HFFc6 (cell line): Measurements from ENCODE around the gene CYBA. TPM values are rescaled to one million over a fixed set of nuclear protein-coding genes. Genes with fewer than 3 reads are reported as not detected.

ENCODE experiments used
- DNase-seq: peaks from one replicate; pipeline ENCODE4 v3.0.0-alpha.2; 2018
- H3K27ac Mint-ChIP-seq: 2 replicates; pipeline ENCODE4 v1.8.0; 2020; ENCODE audit warnings: mild to moderate bottlenecking, mixed read lengths
- H3K27me3 Mint-ChIP-seq: 2 replicates; pipeline ENCODE4 v1.8.0; 2021; ENCODE audit warnings: mild to moderate bottlenecking, moderate library complexity, mixed read lengths; ENCODE audit not compliant: insufficient read depth
- H3K36me3 Mint-ChIP-seq: 2 replicates; pipeline ENCODE4 v1.8.0; 2021; ENCODE audit warnings: low read depth, mixed read lengths
- H3K4me1 Mint-ChIP-seq: 2 replicates; pipeline ENCODE4 v1.8.0; 2020; ENCODE audit warnings: low read depth, mixed read lengths
- H3K4me3 Mint-ChIP-seq: 2 replicates; pipeline ENCODE4 v1.8.0; 2020; ENCODE audit warnings: mild to moderate bottlenecking, moderate library complexity, mixed read lengths
- H3K9me3 Mint-ChIP-seq: 2 replicates; pipeline ENCODE4 v1.8.0; 2020; ENCODE audit warnings: mild to moderate bottlenecking, mixed read lengths
- total RNA-seq, 6 experiments: library from RNA; stranded (reverse); fragmentation: NEBNext Ultra II Directional; extraction: Animal tissue kit (Norgen Biotek cat#: 25700); gene quantifications; 2 replicates in 1 of 6; 3 replicates in 5 of 6; pipeline ENCODE4 v1.2.3, GENCODE V29; 2021
- TF ChIP-seq, protein P1 (sequence below): fragments of 200-600 bp; sonication (generic); IDR thresholded peaks from 2 replicates; pipeline ENCODE4 v1.5.0; 2021; ENCODE audit warnings: antibody characterized with exemption, mild to moderate bottlenecking

Gene CYBA
- total RNA-seq, 6 experiments from 2014 or later: 29.0 to 228 (median 36.9) TPM

GRCh38 chr16:88627531-88628411 is 23.1 kb downstream of the CYBA start:
- H3K4me1 Mint-ChIP-seq: no peaks in the 10 kb centered on the region
- no peak overlapping the region for H3K27ac Mint-ChIP-seq
- H3K9me3 Mint-ChIP-seq: no peaks in the 10 kb centered on the region
- H3K27me3 Mint-ChIP-seq: no peaks in the 10 kb centered on the region; the same call in none of the 2 replicates
- TF ChIP-seq, protein P1, sequence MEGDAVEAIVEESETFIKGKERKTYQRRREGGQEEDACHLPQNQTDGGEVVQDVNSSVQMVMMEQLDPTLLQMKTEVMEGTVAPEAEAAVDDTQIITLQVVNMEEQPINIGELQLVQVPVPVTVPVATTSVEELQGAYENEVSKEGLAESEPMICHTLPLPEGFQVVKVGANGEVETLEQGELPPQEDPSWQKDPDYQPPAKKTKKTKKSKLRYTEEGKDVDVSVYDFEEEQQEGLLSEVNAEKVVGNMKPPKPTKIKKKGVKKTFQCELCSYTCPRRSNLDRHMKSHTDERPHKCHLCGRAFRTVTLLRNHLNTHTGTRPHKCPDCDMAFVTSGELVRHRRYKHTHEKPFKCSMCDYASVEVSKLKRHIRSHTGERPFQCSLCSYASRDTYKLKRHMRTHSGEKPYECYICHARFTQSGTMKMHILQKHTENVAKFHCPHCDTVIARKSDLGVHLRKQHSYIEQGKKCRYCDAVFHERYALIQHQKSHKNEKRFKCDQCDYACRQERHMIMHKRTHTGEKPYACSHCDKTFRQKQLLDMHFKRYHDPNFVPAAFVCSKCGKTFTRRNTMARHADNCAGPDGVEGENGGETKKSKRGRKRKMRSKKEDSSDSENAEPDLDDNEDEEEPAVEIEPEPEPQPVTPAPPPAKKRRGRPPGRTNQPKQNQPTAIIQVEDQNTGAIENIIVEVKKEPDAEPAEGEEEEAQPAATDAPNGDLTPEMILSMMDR: 0 out of 2 replicates have a peak, but pooled peaks have one; percentile 11
- H3K36me3 Mint-ChIP-seq: no peaks in the 10 kb centered on the region; the same call in 1 of the 2 replicates
- DNase-seq: no peak
- H3K4me3 Mint-ChIP-seq: no peak overlapping the region

- Mint-ChIP-seq H3K27me3 (peaks cover 2% of the 10 kb centered on the region), H3K27ac (no peak overlapping the region), H3K36me3 (peaks cover 4% of the 10 kb centered on the region; the same call in 1 of the 2 replicates), H3K9me3 (no peaks in the 10 kb centered on the region), H3K4me1 (no peaks in the 10 kb centered on the region), H3K4me3 (no peak overlapping the region)
- no peak for DNase-seq
- TF ChIP-seq, protein P1: no peak
These were observed 24.2 kb downstream of the CYBA start for GRCh38 chr16:88626646-88627045.

DNA sequence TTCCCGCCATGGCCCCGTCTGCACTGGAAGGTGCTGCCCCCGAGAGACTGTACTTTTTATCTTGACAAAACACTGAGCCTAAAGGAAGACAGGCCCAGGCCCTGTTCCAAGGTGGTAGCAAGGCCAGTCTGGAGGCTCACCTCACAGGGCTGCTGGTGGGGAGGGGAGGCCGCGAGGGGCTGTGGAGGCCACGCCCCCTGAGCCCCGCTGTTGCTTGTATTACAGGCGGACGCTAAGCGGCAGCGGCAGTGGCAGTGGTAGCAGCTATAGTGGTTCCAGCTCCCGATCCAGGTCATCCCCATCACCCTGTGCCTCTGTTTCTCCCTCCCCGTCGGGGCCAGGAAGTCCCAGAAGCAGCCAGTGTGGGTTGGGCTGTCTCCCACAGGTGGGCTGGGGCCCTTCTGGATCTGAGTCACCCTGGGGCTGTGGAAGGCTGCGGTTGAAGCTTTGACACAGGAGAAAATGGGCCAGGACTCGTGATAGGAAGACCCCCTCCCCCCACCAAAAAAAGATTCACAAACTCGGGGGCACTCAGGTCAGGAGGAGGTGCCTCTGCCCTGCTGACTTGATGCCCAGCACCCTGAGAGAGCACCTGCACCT is 25.8 kb downstream of the CYBA start:
- no peaks in the 10 kb centered on the region for H3K4me1 Mint-ChIP-seq
- no peaks in the 10 kb centered on the region for H3K9me3 Mint-ChIP-seq
- H3K27me3 Mint-ChIP-seq: peaks cover 2% of the 10 kb centered on the region
- peaks cover 4% of the 10 kb centered on the region; the same call in 1 of the 2 replicates for H3K36me3 Mint-ChIP-seq
- no peak overlapping the region for H3K27ac Mint-ChIP-seq
- DNase-seq: no peak
- TF ChIP-seq, protein P1: no peak
- H3K4me3 Mint-ChIP-seq: no peak overlapping the region

GRCh38 chr16:88624481-88624880 is 26.4 kb downstream of the CYBA start:
- Mint-ChIP-seq H3K27me3 (peaks cover 2% of the 10 kb centered on the region), H3K4me3 (no peak overlapping the region), H3K9me3 (no peaks in the 10 kb centered on the region), H3K27ac (no peak overlapping the region), H3K4me1 (no peaks in the 10 kb centered on the region), H3K36me3 (peaks cover 4% of the 10 kb centered on the region; the same call in 1 of the 2 replicates)
- TF ChIP-seq, protein P1: no peak
- no peak for DNase-seq

- Mint-ChIP-seq H3K4me1 (no peaks in the 10 kb centered on the region), H3K36me3 (peaks cover 4% of the 10 kb centered on the region; the same call in 1 of the 2 replicates), H3K27ac (no peak overlapping the region), H3K27me3 (peaks cover 2% of the 10 kb centered on the region), H3K9me3 (no peaks in the 10 kb centered on the region), H3K4me3 (no peak overlapping the region)
- DNase-seq: no peak
- TF ChIP-seq, protein P1: no peak
These were observed 27.0 kb downstream of the CYBA start for GRCh38 chr16:88623858-88624257.
